Middle frontal gyrus (tissue), 1 donor: ENCODE data around the gene SFT2D3.
A peak's percentile ranks its signal among the peaks of the same experiment; 100 is the strongest.

Experiments used
- DNase-seq: peaks from one replicate; pipeline ENCODE4 v3.0.0-alpha.2; 2015; ENCODE audit warnings: low spot score; ENCODE audit errors: extremely low spot score

Gene SFT2D3, protein sequence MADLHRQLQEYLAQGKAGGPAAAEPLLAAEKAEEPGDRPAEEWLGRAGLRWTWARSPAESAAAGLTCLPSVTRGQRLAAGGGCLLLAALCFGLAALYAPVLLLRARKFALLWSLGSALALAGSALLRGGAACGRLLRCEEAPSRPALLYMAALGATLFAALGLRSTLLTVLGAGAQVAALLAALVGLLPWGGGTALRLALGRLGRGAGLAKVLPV

GRCh38 chr2:127701193-127701650 is at the start of gene SFT2D3:
Gene SFT2D3 (plus strand): TSS chr2:127701497. CDS start chr2:127701529, 32 bp downstream.
- DNase-seq: peak; percentile 86

DNA sequence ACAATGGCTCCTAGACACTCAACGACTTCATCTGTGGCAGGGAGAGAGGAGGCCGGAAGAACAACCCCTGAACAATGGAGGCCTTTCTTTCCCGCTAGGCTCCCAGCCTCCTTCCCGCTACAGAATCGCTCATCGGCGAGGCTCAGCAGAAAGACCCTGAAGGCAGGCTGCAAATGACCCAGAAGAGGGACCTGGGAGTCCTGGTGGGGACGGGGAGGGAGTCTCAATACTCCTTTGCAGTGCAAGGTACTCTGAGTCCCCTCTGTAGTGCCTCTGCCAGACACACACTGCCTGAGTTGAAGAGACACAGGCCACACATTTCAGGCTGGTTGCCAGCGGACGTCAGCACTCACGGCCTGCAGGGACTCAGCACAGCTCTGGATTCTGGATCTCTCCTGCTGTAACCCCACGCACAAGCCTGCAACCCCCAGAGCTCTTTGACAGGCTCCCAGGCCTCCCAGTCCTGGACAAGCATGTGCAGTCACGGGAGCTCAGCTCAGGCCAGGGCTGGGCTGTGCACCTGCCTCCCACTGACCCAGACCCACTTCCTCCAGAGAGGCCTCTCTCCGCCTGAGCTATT is 49.2 kb upstream of the SFT2D3 start:
- no peak for DNase-seq

- DNase-seq: no peak
Measured at GRCh38 chr2:127652786-127653357, 48.4 kb upstream of the SFT2D3 start.

DNA sequence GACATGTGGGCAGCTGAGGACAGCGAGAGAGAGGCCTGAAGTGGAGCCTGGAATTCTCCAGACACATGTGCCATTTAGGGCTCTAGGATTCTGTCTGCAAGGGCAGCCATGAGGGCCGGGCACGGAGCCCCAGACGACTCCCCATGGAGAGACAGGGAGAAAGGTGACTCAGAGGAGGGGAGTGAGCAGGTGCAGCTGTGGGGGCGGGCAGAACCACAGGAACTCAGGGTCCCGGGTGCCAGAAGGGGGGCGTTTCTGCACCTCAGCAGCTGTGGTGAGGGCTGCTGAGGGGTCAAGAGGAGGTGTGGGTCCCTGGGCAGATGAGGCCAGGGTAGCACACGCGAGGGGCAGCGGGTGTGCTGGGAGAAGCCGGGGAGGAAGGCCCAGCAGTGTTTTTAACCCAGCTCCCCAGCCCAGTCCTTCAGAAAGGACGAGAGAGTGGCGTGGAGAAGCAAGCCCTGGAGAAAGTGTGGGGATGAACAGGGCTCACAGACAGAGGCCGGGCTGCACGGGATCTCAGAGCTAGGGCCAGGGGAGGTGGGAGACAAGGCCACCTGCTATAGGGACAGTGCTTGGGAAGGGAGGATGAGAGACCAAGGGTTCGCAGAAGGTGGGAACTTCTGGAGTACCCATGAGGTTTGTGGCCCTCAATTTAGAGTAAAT is 47.7 kb upstream of the SFT2D3 start:
- no peak for DNase-seq

DNA sequence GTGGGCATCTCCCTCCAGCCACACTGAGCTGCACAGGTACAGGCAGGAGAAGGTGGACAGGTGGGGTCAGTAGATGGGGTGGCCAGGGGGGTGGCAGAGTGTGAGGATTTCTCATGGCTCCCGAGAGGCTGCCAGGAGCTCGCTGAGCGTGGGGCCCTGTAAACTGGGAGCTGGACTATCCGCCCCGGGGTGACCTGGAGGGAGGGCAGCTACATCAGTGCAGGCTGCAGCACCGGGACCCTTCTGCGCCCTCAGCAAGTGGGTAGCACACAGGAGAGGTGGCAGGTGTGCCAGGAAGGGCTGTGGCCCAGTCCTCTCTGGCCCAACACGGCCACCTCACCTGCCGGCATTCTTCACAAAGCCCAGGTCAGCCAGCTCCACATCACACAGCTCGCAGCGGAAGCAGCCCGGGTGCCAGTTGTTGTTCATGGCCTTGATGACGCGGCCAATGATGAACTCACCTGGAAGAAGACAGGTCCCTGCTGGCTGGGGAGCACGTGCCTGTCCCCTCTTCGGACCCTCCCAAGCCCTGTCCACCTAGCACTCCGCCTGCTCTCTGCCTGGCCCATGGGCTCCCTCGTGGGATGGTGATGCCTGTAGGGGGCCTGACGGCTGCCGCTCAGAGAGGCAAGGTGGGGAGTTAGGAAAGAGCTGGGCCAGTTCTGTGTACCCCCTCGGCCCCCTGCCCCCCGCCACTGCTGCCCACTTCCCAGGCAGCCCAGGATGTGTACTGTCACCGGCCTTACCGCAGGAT is 47.0 kb upstream of the SFT2D3 start:
- DNase-seq: no peak

DNA sequence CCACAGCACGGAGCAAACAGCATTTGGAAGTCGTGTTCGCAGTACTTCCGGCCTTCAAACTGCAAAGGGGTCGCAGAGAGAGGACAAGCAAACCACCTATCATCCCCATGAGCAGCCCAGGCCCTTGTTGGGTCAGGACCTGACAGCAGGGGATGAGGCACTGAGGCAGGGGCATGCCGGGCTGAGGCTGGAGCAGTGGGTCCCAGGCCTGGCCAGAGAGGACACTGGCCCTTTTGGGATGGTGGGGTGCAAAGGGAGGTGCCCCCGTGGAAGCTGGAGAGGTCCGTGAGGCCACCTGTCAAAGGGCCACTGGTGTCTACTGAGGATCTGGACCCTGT is 46.5 kb upstream of the SFT2D3 start:
- no peak for DNase-seq

DNA sequence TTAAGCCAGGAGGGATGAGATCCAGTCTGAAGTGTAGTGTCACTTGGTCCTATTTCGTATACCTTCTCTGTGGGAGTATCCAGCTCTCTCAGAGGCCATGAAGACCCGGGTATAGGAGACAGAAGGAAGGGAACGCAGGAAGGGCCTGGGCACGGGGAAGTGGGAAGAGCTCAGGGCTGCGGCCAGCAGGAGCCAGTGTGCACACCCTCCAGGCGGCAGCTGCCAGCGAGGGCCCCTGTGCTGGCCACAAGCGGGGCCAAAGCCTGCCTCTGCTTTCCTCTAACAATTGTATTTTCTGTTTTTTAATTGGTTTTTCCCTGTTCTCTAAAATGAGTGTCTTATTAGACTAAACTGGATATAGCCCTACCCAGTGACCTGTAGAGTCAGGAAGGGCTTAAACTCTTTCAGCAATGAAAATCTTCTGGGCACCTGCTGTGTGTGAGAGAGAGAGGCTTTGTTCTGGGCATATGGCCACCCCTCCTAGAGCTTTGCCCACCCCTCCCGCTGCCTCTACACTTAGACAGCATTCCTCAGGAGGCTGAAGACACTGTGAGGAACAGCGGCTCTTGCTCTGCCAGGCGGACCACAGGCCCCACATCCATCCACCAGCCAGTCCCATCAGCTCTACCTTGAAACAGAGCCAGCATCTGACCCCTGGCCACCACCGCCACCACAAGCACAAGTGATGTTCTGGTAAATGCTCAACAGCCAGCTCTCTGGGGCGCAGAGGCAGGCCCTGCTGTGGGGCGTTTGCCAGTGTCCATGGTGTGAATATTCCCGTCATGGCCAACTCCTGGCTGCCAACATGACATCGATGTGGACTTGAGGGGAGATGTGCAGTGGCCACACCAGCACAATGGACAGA is 45.9 kb upstream of the SFT2D3 start:
- no peak for DNase-seq

GRCh38 chr2:127656569-127657231 is 44.6 kb upstream of the SFT2D3 start:
- DNase-seq: no peak

DNA sequence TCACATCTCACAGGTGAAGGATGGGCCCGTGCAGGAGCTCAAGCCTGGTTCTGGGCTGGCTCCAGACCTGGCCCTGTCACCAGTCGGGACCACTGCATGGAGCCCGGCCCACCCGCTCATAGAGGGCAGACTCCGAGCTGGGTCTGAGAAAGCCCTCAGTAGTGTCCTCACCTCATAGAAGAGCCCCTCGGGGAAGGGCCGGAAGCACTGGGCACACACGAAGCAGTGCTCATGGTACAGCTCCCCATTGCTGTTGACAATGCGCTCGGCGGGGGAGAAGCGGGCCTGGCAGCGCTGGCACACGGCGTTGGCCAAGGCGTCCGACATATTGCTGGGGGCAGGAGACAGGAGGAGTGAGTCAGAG is 44.1 kb upstream of the SFT2D3 start:
- no peak for DNase-seq

- DNase-seq: no peak
Measured at GRCh38 chr2:127658146-127658545, 43.2 kb upstream of the SFT2D3 start.

DNA sequence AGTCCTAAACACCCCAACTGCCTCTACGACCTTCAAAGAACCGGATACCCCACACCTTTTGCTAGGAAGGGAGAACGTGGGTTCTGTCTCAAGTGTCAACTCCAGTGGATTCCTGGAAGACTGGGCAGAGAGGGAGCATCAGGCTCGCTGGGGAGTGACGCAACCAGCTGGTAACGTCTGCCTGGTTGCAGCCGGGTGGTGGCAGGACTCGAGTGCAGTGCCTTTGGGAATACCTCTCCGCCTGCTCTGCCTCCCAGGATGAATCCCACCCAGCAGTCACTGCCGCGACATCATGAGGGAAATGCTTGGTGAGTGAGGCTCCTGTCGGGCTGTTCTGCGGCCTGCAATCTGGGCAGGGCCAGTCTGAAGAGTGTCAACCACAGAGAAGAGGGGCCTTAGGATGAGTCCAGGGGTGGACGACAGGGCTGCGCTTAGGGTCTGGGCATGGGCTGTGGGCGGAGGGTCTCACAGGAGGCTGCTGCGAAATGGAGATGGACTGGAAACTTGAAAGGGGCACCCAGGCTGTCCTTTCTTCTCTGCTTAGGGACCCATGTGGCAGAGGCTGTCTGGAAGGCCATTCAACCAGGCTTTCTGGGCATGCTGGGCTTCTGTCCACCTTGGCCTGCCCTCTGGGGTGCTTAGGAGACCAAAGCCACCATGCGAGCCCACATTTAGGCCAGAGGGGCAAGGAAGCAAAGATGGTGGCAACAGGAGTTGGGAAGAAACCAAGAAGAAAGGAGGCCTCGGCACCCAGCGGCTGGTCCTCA is 42.5 kb upstream of the SFT2D3 start:
- DNase-seq: no peak

DNA sequence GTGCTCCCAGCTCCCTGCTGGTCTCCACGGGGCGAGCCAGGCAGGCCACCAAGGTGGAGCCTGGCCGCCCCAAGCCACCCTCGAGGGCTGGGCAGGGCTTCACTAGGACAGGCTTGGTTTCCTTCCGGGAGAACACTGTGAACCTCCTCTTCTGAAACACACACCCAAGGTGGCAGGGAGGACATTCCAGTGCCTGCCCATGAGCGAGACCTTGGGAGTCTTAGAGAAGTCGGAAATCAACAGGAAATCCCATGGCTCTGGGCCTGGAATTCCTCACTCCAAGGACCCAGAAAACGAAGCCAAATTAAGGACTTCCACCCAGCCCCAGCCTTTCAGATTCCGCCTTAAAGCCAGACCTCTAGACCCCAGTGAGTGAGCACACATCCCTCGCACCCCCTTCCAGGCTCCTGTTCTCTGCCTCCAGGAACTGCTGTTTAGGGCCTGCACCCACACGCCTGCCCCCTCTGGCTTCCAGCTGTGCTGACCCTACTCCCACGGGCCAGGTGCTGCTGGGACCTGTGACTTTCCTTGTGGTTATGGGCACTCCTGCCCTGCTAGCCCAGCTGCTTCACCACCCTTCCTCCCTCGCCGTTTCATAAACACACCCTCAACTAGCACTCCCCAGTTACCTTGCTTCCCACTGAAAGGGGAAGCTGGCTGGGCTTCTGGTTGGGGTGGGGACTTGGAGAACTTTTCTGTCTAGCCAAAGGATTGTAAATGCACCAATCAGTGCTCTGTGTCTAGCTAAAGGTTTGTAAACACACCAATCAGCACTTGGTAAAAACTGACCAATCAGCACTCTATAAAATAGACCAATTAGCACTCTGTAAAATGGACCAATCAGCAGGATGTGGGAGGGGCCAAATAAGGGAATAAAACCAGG is 41.6 kb upstream of the SFT2D3 start:
- DNase-seq: no peak

DNA sequence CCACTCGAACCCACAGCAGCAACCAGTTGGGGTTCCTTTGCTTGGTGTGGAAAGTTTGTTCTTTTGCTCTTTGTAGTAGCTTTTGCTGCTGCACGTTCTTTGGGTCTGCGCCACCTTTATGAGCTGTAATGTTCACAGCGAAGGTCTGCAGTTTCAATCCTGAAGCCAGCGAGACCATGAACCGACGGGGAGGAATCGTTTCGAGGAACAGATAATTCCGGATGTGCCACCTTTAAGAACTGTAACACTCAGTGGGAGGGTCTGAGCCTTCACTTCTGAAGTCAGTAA is 41.1 kb upstream of the SFT2D3 start:
- no peak for DNase-seq

DNA sequence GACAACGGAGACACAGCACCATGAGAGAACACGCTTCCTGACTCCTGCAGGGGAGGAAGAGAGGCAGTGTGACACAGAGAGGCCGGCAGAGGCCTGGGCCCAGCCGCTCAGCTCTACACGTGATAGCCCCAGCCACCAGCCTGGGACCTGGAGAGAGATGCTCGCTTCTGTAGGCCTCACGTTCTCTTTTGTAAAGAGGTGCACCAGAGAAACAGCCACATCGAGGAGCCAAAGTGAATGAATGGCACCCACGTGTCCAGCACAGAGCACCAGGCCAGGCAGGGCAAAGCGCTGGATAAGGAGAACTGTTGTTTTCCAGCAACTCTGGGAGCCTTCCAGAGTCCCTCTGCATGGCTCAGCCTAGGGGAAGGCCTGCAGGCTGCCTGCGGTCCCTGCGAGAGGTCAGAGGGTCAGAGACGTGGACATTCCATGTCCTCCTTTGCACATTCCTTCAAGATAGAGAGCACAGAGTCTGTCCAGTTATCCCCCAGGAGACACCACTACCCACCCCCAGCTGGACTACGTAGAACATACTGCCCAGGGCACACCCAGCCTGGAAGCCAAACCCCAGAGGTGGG is 40.1 kb upstream of the SFT2D3 start:
- DNase-seq: no peak

DNA sequence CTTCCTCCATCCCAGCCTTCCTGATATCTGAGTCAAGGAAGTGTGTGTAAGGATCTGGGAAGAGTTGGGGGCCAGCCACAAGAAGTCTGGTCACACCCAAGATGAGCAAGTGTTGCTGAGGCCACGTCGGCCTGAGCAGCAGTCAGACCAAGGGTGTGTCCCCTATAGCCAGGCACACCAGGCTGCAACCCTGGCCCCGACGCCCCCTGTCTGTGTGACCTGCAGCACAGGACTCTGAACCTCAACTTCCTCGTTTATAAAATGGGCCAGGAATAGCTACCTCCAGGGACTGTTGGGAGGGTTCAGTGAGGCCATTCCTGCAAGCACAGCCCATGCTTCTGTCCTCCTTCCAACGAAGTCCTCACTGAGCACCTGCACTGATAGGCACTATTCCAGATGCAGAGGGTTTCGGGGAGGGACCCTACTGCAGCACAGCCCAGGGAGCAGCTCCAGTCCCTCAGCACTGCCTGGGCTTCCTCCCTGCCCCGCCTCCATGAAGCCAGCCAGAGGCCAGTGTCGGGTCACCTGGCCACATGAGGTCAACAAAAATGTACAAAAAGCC is 39.3 kb upstream of the SFT2D3 start:
- no peak for DNase-seq

GRCh38 chr2:127662937-127663565 is 38.2 kb upstream of the SFT2D3 start:
- DNase-seq: no peak

GRCh38 chr2:127663566-127664064 is 37.7 kb upstream of the SFT2D3 start:
- no peak for DNase-seq
